Measurements from ENCODE around the gene BEST4.

DNA sequence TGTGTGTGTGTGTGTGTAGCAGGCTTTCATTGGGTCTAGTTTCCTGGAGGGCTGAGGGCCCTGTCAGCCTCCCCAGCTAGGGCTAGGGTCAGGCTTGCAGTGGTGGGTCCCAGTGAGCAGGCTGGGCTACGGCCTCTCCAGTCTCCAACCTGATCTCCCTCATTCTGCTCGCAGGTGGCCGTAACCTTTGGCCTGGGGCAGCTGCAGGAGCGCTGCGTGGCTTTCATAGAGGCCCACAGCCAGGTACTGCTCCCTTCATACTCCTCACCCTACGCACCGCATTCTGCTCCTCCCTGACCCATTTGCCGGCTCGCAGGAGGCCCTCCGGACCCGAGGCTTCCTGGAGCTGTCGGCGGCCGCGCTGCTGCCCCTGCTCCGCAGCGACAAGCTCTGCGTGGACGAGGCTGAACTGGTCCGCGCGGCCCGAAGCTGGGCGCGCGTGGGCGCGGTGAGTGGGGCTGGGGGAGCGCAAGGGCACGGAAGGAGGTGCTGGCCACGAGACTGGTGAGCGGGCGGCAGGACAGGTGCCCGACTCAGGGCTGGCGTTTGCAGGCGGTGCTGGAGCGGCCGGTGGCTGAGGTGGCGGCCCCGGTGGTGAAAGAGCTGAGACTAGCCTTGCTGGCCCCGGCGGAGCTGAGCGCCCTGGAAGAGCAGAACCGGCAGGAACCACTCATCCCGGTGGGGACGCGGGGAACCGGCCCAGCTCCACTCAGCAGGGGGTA is 25.0 kb upstream of the BEST4 start:
- TF ChIP-seq, protein P1, sequence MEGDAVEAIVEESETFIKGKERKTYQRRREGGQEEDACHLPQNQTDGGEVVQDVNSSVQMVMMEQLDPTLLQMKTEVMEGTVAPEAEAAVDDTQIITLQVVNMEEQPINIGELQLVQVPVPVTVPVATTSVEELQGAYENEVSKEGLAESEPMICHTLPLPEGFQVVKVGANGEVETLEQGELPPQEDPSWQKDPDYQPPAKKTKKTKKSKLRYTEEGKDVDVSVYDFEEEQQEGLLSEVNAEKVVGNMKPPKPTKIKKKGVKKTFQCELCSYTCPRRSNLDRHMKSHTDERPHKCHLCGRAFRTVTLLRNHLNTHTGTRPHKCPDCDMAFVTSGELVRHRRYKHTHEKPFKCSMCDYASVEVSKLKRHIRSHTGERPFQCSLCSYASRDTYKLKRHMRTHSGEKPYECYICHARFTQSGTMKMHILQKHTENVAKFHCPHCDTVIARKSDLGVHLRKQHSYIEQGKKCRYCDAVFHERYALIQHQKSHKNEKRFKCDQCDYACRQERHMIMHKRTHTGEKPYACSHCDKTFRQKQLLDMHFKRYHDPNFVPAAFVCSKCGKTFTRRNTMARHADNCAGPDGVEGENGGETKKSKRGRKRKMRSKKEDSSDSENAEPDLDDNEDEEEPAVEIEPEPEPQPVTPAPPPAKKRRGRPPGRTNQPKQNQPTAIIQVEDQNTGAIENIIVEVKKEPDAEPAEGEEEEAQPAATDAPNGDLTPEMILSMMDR (IDR thresholded peaks at IDR 0.05; ENCODE audit: low read length) = no peak
- no peak for TF ChIP-seq EZH2 (IDR thresholded peaks at IDR 0.05; ENCODE audit: borderline replicate concordance, low read length)

Data from OCI-LY1 (cell line).